ENCODE measurements around the gene ALDH1B1.

DNA sequence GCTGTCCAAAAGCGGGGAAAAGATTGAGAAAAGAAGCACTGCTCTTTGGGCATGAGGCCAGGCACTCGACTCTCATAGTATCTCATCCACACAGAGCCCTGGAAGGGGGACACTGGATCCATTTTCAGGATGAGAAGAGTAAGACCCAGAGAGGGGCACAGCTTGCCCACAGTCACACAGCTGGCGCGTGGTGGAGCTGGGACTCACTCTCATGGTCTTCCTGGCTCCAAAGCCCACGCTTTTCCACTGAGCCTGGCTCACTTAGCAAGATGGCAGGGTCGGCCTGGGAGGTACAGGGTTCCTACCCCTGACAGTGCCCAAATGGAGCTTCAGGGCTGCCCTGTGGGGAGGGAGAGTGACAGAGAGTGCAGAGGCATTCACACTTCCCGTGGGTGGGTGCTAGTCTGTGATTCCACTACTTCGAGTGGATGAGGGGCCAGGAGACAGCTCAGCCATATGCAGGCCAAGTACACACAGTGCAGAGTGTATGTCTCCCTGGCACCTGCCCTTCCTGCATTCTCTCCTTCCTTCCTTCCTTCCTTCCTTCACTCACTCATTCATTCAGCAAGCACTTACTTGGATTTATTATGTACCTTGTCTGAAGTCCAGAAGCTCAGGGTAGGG lies 50.1 kb downstream of the ALDH1B1 start:
- TF ChIP-seq POLR2A (IDR thresholded peaks at IDR 0.05) (no peak), POLR2AphosphoS5 (IDR thresholded peaks at IDR 0.05) (no peak)
- TF ChIP-seq, protein P1, sequence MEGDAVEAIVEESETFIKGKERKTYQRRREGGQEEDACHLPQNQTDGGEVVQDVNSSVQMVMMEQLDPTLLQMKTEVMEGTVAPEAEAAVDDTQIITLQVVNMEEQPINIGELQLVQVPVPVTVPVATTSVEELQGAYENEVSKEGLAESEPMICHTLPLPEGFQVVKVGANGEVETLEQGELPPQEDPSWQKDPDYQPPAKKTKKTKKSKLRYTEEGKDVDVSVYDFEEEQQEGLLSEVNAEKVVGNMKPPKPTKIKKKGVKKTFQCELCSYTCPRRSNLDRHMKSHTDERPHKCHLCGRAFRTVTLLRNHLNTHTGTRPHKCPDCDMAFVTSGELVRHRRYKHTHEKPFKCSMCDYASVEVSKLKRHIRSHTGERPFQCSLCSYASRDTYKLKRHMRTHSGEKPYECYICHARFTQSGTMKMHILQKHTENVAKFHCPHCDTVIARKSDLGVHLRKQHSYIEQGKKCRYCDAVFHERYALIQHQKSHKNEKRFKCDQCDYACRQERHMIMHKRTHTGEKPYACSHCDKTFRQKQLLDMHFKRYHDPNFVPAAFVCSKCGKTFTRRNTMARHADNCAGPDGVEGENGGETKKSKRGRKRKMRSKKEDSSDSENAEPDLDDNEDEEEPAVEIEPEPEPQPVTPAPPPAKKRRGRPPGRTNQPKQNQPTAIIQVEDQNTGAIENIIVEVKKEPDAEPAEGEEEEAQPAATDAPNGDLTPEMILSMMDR (IDR thresholded peaks at IDR 0.05), result no peak

Measured in sigmoid colon (tissue), 4 donors.